MCF 10A (cell line): ENCODE data around the gene AFF4. TPM values are rescaled to one million over a fixed set of nuclear protein-coding genes. Genes with fewer than 3 reads are reported as not detected.

ENCODE experiments used
- BruUV-seq: library from RNA; stranded (reverse); fragments of 400-500 nt; replicated peaks from 2 replicates; lab custom pipeline; 2021; lab: Mats Ljungman, UMichigan
- CTCF ChIA-PET: fragments of 300-600 bp; sonication (Branson Sonifier 250); formaldehyde crosslinking; extraction: SDS; loops from one replicate; lab custom pipeline; 2021; ENCODE audit warnings: antibody characterized with exemption, inconsistent platforms; lab: Yijun Ruan, JAX
- POLR2A ChIA-PET: fragments of 300-600, 350-650 bp; sonication (Branson Sonifier 250); formaldehyde crosslinking; extraction: SDS; loops from one replicate; lab custom pipeline; 2020; ENCODE audit warnings: antibody characterized with exemption, inconsistent platforms; lab: Yijun Ruan, JAX
- DNase-seq: peaks from one replicate; pipeline ENCODE4 v3.0.0-alpha.2; 2018; ENCODE audit not compliant: unreplicated experiment
- H3K27ac Mint-ChIP-seq: one replicate; pipeline ENCODE4 v1.8.0; 2022; ENCODE audit warnings: mild to moderate bottlenecking, low read depth, mixed read lengths; ENCODE audit not compliant: unreplicated experiment
- H3K27me3 Mint-ChIP-seq: one replicate; pipeline ENCODE4 v1.8.0; 2022; ENCODE audit warnings: mixed read lengths; ENCODE audit not compliant: insufficient read depth, unreplicated experiment
- H3K36me3 Mint-ChIP-seq: one replicate; pipeline ENCODE4 v1.8.0; 2022; ENCODE audit warnings: mild to moderate bottlenecking, moderate library complexity, mixed read lengths; ENCODE audit not compliant: insufficient read depth, unreplicated experiment
- H3K4me1 Mint-ChIP-seq: one replicate; pipeline ENCODE4 v1.8.0; 2022; ENCODE audit warnings: mixed read lengths; ENCODE audit not compliant: insufficient read depth, unreplicated experiment
- H3K4me3 Mint-ChIP-seq: one replicate; pipeline ENCODE4 v1.8.0; 2022; ENCODE audit warnings: mild to moderate bottlenecking, moderate library complexity, mixed read lengths; ENCODE audit not compliant: unreplicated experiment
- H3K9me3 Mint-ChIP-seq: one replicate; pipeline ENCODE4 v1.8.0; 2022; ENCODE audit warnings: mixed read lengths; ENCODE audit not compliant: unreplicated experiment
- CTCF ChIP-seq: fragments of 200-600 bp; IDR thresholded peaks from one replicate; pipeline ENCODE4 v1.8.0; 2022; ENCODE audit warnings: antibody characterized with exemption, mild to moderate bottlenecking; ENCODE audit not compliant: unreplicated experiment
- intact Hi-C: fragments of 100-400 bp; cut with micrococcal nuclease; formaldehyde crosslinking; loops from 2 replicates; pipeline ENCODE4 v1.14.1; 2022
- total RNA-seq: library from RNA; stranded (reverse); gene quantifications from 2 replicates; pipeline ENCODE4 v1.2.3, GENCODE V29; 2022

The AFF4 gene
- total RNA-seq, 1 experiment from 2014 or later = 206 TPM

DNA sequence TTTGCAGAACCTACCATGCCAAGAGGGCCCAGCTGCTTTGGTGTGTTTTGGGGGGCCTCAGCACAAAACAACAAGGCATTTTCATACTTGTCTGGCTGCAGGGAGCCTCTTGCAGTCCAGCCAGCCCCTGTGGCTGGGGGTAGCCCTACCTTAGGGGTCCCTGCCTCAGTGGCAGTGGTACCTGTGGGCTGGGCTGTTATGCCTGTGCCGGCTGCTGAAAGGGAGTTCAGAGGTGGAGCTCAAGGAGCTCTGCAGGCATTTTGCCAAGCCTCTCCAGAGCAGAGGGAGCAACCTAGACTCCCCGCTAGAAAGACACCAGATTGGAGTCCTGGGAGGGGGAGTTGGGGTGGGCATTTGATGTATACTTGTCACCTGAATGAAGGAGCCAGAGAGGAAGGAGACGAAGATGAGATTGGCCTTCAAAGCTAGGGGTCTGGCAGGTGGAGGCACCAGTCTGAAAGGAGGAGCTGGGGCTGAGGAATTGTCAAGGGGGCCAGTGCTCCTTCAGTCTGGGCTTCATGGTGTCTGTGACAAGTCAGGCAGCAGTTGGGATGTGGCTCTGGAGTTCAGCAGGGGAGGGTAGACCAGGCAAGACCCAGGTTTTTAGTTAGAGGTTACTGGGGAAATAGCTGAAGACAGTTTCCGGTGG, 134.5 kb downstream of the AFF4 start:
- TF ChIP-seq CTCF = no peak
- H3K4me1 Mint-ChIP-seq = peaks cover 21% of the 10 kb centered on the region
- H3K36me3 Mint-ChIP-seq = peaks cover 30% of the 10 kb centered on the region
- DNase-seq = no peak
- peak overlapping the region; percentile 90 for H3K27ac Mint-ChIP-seq
- intact Hi-C loops = no loop called here
- BruUV-seq = no TSS peak
- no peaks in the 10 kb centered on the region for H3K9me3 Mint-ChIP-seq
- H3K27me3 Mint-ChIP-seq = no peaks in the 10 kb centered on the region
- H3K4me3 Mint-ChIP-seq = peak overlapping the region; percentile 90
- POLR2A ChIA-PET = interaction anchor here (0.8 to 10.9 kb wide), 10 partner anchors 10 to 223 kb away, joined by 3 to 176 read pairs (median 6); partner anchors contain the start of genes GDF9, HSPA4, KIF3A and LEAP2
- CTCF ChIA-PET = interaction anchor here (0.6 to 10.4 kb wide), 31 partner anchors 9 to 382 kb away, joined by 3 to 211 read pairs (median 5); partner anchors contain the start of genes GDF9, LEAP2 and UQCRQ

GRCh38 chr5:132827943-132828673, 135.3 kb downstream of the AFF4 start:
- BruUV-seq = TSS peak; percentile 26
- DNase-seq = no peak
- intact Hi-C loops = no loop called here
- TF ChIP-seq CTCF = no peak
- peaks cover 34% of the 10 kb centered on the region for H3K36me3 Mint-ChIP-seq
- peak overlapping the region; percentile 90 for H3K4me3 Mint-ChIP-seq
- CTCF ChIA-PET = interaction anchor here (0.6 to 10.4 kb wide), 15 partner anchors 9 to 301 kb away, joined by 3 to 211 read pairs (median 12); partner anchors contain the start of genes GDF9, LEAP2 and UQCRQ
- no peak overlapping the region for H3K27ac Mint-ChIP-seq
- H3K9me3 Mint-ChIP-seq = no peaks in the 10 kb centered on the region
- POLR2A ChIA-PET = interaction anchor here (0.6 to 10.9 kb wide), 7 partner anchors 9 to 1538 kb away, joined by 3 to 176 read pairs (median 6); partner anchors contain the start of genes GDF9, HSPA4, KIF3A and LEAP2
- peaks cover 21% of the 10 kb centered on the region for H3K4me1 Mint-ChIP-seq
- no peaks in the 10 kb centered on the region for H3K27me3 Mint-ChIP-seq

GRCh38 chr5:132826424-132827082, 136.9 kb downstream of the AFF4 start:
- DNase-seq = no peak
- Mint-ChIP-seq H3K36me3 (peaks cover 34% of the 10 kb centered on the region), H3K4me1 (peaks cover 20% of the 10 kb centered on the region), H3K27ac (no peak overlapping the region), H3K4me3 (no peak overlapping the region), H3K9me3 (no peaks in the 10 kb centered on the region), H3K27me3 (no peaks in the 10 kb centered on the region)
- ChIA-PET POLR2A (interaction anchor here (0.6 to 10.9 kb wide), 5 partner anchors 8 to 630 kb away, joined by 3 to 176 read pairs (median 3); partner anchors contain the start of genes GDF9, LEAP2 and UQCRQ), CTCF (interaction anchor here (0.6 to 10.4 kb wide), 8 partner anchors 9 to 300 kb away, joined by 3 to 211 read pairs (median 10); partner anchors contain the start of genes GDF9 and UQCRQ)
- intact Hi-C loops = no loop called here
- no peak for TF ChIP-seq CTCF
- BruUV-seq = no TSS peak
